HG02588 (cell line): Measurements from ENCODE around the gene SLC10A3.

Experiments
- ATAC-seq: cut with Tn5 transposase; IDR thresholded peaks from one replicate; pipeline ENCODE4 v1.9.1; 2021; ENCODE audit warnings: mild to moderate bottlenecking, moderate library complexity; ENCODE audit not compliant: unreplicated experiment

SLC10A3 gene

DNA sequence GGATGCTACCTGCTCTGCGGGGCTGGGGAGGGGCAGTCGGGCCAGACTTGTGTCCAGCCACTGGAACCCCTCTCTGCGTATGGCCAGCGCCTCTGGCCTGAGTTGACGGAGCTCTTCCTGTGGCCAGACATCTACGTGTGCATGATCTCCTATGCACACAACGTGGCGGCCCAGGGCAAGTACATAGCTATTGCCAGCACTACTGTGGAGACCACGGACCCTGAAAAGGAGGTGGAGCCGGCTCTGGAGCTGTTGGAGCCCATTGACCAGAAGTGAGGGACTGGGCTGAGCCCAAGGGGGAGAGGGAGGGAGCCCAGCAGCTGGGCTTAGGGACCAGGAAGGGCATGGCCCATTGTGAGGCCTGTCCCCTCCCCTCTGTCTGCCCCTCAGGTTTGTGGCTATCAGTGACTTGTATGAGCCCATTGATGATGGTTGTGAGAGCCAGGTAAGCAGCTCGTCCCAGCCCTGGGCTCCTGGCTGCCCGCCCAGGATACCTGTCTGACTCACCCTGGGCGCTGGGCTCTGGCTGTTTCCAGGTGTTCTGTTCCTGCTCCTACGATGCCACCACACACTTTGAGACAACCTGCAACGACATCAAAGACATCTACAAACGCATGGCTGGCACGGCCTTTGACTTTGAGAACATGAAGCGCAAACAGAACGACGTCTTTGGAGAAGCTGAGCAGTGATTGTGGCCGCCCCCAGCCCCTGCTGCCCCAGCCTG is 48.3 kb downstream of the SLC10A3 start:
- ATAC-seq = no peak

DNA sequence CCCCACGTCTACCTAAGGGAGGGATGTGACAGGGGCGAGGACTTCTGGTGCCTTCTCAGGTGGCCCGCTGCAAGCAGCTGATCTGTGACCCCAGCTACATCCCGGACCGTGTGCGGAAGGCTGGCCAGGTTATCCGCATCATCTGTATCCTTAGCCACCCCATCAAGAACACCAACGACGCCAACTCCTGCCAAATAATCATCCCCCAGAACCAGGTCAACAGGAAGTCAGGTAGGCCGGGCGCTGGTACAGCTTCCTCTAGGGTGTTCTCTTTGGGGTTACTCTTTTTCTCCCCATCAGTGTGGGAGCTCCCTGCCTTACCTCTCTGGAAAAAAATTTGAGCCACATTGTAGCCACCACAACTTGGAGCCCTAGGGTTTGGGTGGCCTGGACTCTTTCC is 48.9 kb downstream of the SLC10A3 start:
- ATAC-seq = no peak

DNA sequence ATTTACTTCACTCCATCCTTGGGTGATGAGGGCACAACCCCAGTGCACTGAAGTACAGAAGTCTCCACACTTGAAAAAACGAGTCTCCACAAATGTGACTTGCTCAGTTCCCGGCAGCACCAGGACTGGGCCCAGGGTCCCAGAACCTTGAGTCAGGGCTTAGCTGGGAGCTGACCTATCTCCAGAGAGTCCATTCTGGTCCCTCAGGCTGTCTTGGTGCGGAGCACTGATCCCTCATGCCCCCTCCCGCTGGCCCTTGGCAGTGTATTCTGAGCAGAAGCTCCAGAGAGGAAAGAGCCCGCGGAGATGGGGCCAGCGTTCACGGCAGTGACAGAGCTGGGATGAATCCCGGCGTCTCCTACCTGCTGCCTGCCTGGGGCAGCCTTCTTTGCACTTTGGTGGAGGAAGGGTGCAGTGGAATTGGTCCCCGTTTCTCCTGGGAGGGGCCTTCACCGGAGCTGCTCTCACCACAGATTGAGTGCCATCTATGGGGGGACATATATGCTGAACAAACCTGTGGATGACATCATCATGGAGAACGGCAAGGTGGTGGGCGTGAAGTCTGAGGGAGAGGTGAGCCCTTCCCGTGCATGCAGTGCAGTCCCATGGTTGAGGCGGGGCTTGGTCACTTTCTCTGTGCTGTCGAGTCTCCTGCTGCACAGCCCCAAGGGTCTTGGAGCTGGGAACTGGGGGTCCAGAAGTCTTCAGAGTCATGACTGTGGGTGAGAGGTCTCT is 49.6 kb downstream of the SLC10A3 start:
- no peak for ATAC-seq

DNA sequence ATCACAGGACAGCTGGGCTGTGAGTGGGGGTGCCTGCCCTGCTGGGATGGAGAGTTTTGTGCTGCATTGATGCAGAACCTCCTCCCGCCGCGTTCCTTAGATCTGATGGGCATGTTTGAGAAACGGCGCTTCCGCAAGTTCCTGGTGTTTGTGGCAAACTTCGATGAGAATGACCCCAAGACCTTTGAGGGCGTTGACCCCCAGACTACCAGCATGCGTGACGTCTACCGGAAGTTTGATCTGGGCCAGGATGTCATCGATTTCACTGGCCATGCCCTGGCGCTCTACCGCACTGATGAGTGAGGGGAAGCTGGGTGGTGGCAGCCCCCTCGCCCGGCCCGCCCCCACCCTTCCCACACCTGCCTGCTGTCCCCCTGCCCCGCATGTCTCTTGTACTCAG is 50.6 kb downstream of the SLC10A3 start:
- ATAC-seq = no peak

DNA sequence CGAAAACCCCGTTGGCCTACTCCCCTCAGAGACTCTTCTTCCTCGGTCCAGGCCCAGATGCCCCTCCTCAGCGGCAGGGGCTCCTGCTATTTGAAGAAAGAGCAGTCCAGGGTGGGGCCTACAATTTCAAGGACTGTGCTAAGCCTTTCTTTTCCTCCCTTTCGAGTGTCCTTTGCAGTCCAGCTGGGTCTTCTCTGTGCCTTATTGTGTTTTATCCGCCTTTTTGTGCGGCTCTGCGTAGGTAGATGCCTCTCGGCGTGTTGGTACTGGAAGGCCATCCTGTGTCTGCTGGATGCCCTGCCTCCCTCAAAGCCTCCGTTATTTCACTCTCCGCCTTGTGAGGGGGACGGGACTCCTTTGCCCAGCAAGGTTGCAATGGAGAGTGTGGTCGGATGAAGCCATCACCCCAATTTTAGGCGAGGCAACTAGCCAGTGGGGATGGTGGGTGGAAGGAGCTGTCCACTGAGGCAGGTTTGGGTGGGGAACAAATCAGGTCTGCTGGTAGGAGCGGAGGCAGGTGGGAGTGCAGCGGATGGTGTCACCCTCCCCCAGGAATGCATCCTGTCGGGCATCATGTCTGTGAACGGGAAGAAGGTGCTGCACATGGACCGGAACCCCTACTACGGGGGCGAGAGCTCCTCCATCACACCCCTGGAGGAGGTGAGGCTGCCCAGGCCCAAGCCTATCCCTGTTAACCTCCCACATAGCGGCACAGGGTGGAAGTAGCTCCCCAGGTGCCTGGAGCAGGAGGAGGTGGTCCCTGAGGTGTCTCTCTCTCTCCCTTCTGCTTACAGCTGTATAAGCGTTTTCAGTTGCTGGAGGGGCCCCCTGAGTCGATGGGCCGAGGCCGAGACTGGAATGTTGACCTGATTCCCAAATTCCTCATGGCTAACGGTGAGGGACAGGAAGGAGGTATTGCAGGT is 52.2 kb downstream of the SLC10A3 start:
- ATAC-seq = no peak
